Measurements from ENCODE around the gene ANO5. TPM values are rescaled to one million over a fixed set of nuclear protein-coding genes. Genes with fewer than 3 reads are reported as not detected.

The ANO5 gene
- total RNA-seq, 1 experiment from 2014 or later: 3.7 TPM

- Histone ChIP-seq H3K9me3 (ENCODE audit: low read depth, low read length, poor library complexity, severe bottlenecking) (no peaks in the 10 kb centered on the region), H3K36me3 (ENCODE audit: insufficient read depth, low read length, poor library complexity, severe bottlenecking) (no peaks in the 10 kb centered on the region), H3K4me1 (ENCODE audit: insufficient read depth, low read length, poor library complexity, severe bottlenecking) (no peaks in the 10 kb centered on the region), H3K27ac (ENCODE audit: low read depth, low read length, poor library complexity, severe bottlenecking) (no peak overlapping the region), H3K27me3 (replicated peaks; ENCODE audit: insufficient read depth, low read depth, low read length, poor library complexity) (no peaks in the 10 kb centered on the region), H3K4me3 (ENCODE audit: low read depth, low read length, poor library complexity, severe bottlenecking) (no peak overlapping the region)
- ChIA-PET CTCF (no interaction called here), POLR2A (ENCODE audit: low non-redundant PET) (no interaction called here)
- intact Hi-C loops (cut with micrococcal nuclease; ENCODE audit: unreplicated experiment): loop anchor here (2.0 kb wide), 1 partner anchor 135 kb away; no protein-coding TSS in a partner anchor
- TF ChIP-seq EZH2 (IDR thresholded peaks at IDR 0.05; ENCODE audit: borderline replicate concordance, low read depth, low read length, poor library complexity, severe bottlenecking) (no peak), CTCF (conservative IDR thresholded peaks at IDR 0.05; ENCODE audit: low read depth, low read length) (peak; percentile 54)
- no TSS peak for BruUV-seq (replicated peaks)
- no peak for DNase-seq (ENCODE audit: low spot score)
These were observed 23.1 kb upstream of the ANO5 start for GRCh38 chr11:22169833-22170232.

- POLR2A ChIA-PET (ENCODE audit: low non-redundant PET): no interaction called here
- no peak overlapping the region for H3K27ac ChIP-seq (ENCODE audit: low read depth, low read length, poor library complexity, severe bottlenecking)
- no peaks in the 10 kb centered on the region for H3K9me3 ChIP-seq (ENCODE audit: low read depth, low read length, poor library complexity, severe bottlenecking)
- no peaks in the 10 kb centered on the region for H3K27me3 ChIP-seq (replicated peaks; ENCODE audit: insufficient read depth, low read depth, low read length, poor library complexity)
- H3K4me1 ChIP-seq (ENCODE audit: insufficient read depth, low read length, poor library complexity, severe bottlenecking): no peaks in the 10 kb centered on the region
- DNase-seq (ENCODE audit: low spot score): no peak
- no TSS peak for BruUV-seq (replicated peaks)
- H3K36me3 ChIP-seq (ENCODE audit: insufficient read depth, low read length, poor library complexity, severe bottlenecking): no peaks in the 10 kb centered on the region
- CTCF ChIA-PET: no interaction called here
- intact Hi-C loops (cut with micrococcal nuclease; ENCODE audit: unreplicated experiment): no loop called here
- TF ChIP-seq CTCF (conservative IDR thresholded peaks at IDR 0.05; ENCODE audit: low read depth, low read length) (no peak), EZH2 (IDR thresholded peaks at IDR 0.05; ENCODE audit: borderline replicate concordance, low read depth, low read length, poor library complexity, severe bottlenecking) (no peak)
- no peak overlapping the region for H3K4me3 ChIP-seq (ENCODE audit: low read depth, low read length, poor library complexity, severe bottlenecking)
These were observed 19.4 kb upstream of the ANO5 start for GRCh38 chr11:22173532-22173931.

- CTCF ChIA-PET: no interaction called here
- H3K9me3 ChIP-seq (ENCODE audit: low read depth, low read length, poor library complexity, severe bottlenecking): no peaks in the 10 kb centered on the region
- H3K36me3 ChIP-seq (ENCODE audit: insufficient read depth, low read length, poor library complexity, severe bottlenecking): no peaks in the 10 kb centered on the region
- no peak overlapping the region for H3K27ac ChIP-seq (ENCODE audit: low read depth, low read length, poor library complexity, severe bottlenecking)
- TF ChIP-seq CTCF (conservative IDR thresholded peaks at IDR 0.05; ENCODE audit: low read depth, low read length) (0 out of 2 replicates have a peak, but pooled peaks have one; percentile 25), EZH2 (IDR thresholded peaks at IDR 0.05; ENCODE audit: borderline replicate concordance, low read depth, low read length, poor library complexity, severe bottlenecking) (no peak)
- no peak for DNase-seq (ENCODE audit: low spot score)
- H3K4me3 ChIP-seq (ENCODE audit: low read depth, low read length, poor library complexity, severe bottlenecking): no peak overlapping the region
- no peaks in the 10 kb centered on the region for H3K27me3 ChIP-seq (replicated peaks; ENCODE audit: insufficient read depth, low read depth, low read length, poor library complexity)
- intact Hi-C loops (cut with micrococcal nuclease; ENCODE audit: unreplicated experiment): no loop called here
- H3K4me1 ChIP-seq (ENCODE audit: insufficient read depth, low read length, poor library complexity, severe bottlenecking): no peaks in the 10 kb centered on the region
- no TSS peak for BruUV-seq (replicated peaks)
- POLR2A ChIA-PET (ENCODE audit: low non-redundant PET): no interaction called here
These were observed 15.7 kb upstream of the ANO5 start for GRCh38 chr11:22177186-22177585.

All from A673 (cell line).